Suprapubic skin (tissue), 4 donors: ENCODE results near the gene KIF22. TPM values are rescaled to one million over a fixed set of nuclear protein-coding genes. Genes with fewer than 3 reads are reported as not detected.
A peak's percentile ranks its signal among the peaks of the same experiment; 100 is the strongest.

Experiments
- DNase-seq, 2 donors: peaks; one replicate each; pipeline ENCODE4 v3.0.0-alpha.2; 2019; ENCODE audit warnings: low spot score in 2 of 2
- H3K27ac ChIP-seq: fragments of 200-600 bp; sonication (generic); one replicate; pipeline ENCODE4 v1.5.1; 2019
- H3K27me3 ChIP-seq: fragments of 200-600 bp; sonication (generic); one replicate; pipeline ENCODE4 v1.5.1; 2019
- H3K36me3 ChIP-seq: fragments of 200-600 bp; sonication (generic); one replicate; pipeline ENCODE4 v1.5.1; 2019
- H3K4me1 ChIP-seq: fragments of 200-600 bp; sonication (generic); one replicate; pipeline ENCODE4 v1.5.1; 2019
- H3K4me3 ChIP-seq: fragments of 200-600 bp; sonication (generic); one replicate; pipeline ENCODE4 v1.5.1; 2019; ENCODE audit warnings: mild to moderate bottlenecking
- H3K9me3 ChIP-seq: fragments of 200-600 bp; sonication (generic); one replicate; pipeline ENCODE4 v1.5.1; 2019
- EP300 ChIP-seq: sonication (generic); formaldehyde crosslinking; IDR thresholded peaks from one replicate; pipeline ENCODE4 v1.6.1; 2017; ENCODE audit warnings: antibody characterized with exemption
- POLR2A ChIP-seq, 2 donors: fragments of 450-650 bp; IDR thresholded peaks; one replicate each; pipeline ENCODE4 v1.6.1; 2017; ENCODE audit warnings: antibody characterized with exemption in 2 of 2, mild to moderate bottlenecking in 2 of 2, moderate library complexity in 2 of 2
- POLR2AphosphoS5 ChIP-seq, 3 donors: sonication (generic); formaldehyde crosslinking; IDR thresholded peaks; one replicate each; pipeline ENCODE4 v1.6.1; 2017; ENCODE audit warnings: antibody characterized with exemption in 3 of 3
- WGBS: methylation state at CpG from one replicate; pipeline ENCODE4 v1.1.5; 2018; 5-methylcytosine and 5-hydroxymethylcytosine counted together
- total RNA-seq, 4 donors: library from RNA; depleted of rRNA; stranded (reverse); fragments of >200 nt; gene quantifications; one replicate each; pipeline ENCODE4 v1.1.0, GENCODE V29; 2016
- TF ChIP-seq, protein P1 (sequence below), 2 donors: fragments of 200-600 bp in 1 of 2; fragments of 450-650 bp in 1 of 2; sonication (generic) in 1 of 2; IDR thresholded peaks; one replicate each; pipeline ENCODE4 v1.5.1; 2016 to 2019; ENCODE audit warnings: antibody characterized with exemption in 2 of 2, mild to moderate bottlenecking in 1 of 2, moderate library complexity in 1 of 2

KIF22 gene
- 10 to 100 TPM; 42.8 to 65.7 (median 55.1) TPM for total RNA-seq

DNA sequence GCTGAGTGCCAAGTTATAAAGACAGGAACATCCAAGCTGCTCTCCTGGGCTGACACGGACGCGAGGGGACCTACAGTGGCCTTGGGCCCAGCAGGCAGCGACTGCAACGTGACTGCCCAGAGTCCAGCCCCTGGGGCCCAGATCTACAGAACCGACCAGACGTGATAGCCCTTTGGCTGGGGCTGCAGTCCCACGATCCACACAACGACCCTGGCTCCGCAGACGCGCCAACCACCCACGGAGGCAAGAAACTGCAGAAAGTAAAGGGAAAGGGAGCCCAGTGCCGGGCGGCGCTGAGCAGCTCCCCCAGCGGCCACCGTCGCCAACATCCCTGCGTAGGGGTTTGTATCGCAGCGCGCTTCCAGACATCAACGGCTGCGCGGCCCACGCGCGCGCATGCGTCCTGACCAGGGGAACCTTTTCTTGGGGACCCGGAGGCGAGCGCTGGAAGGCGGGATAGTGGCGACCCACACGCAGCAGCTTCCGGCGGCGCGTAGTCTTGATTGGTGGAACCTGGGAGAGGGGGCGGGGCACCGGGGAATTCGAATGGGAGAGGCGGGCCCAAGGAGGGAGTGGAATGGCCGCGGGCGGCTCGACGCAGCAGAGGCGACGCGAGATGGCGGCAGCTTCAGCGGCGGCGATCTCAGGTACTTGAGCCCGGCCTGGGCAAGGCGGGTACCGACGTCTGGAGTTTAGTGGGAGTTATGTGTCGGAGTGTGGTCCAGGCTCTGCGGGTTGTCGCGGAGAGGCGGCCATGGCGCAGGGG lies at the start of gene KIF22:
TSS of gene KIF22 (plus strand) at position 569 of the 766 bp plus-strand sequence. CDS start at position 578, 9 bp downstream.
- H3K36me3 ChIP-seq: no peaks in the 10 kb centered on the region
- WGBS: under 1% methylated on average over 39 of the region's 67 CpGs
- peaks cover 28% of the 10 kb centered on the region for H3K4me1 ChIP-seq
- no peaks in the 10 kb centered on the region for H3K27me3 ChIP-seq
- peak within 1 kb of the TSS; percentile 87 for H3K27ac ChIP-seq
- peak within 1 kb of the TSS; percentile 93 for H3K4me3 ChIP-seq
- DNase-seq: peak; percentile 100
- H3K9me3 ChIP-seq: no peaks in the 10 kb centered on the region
- TF ChIP-seq, protein P1, sequence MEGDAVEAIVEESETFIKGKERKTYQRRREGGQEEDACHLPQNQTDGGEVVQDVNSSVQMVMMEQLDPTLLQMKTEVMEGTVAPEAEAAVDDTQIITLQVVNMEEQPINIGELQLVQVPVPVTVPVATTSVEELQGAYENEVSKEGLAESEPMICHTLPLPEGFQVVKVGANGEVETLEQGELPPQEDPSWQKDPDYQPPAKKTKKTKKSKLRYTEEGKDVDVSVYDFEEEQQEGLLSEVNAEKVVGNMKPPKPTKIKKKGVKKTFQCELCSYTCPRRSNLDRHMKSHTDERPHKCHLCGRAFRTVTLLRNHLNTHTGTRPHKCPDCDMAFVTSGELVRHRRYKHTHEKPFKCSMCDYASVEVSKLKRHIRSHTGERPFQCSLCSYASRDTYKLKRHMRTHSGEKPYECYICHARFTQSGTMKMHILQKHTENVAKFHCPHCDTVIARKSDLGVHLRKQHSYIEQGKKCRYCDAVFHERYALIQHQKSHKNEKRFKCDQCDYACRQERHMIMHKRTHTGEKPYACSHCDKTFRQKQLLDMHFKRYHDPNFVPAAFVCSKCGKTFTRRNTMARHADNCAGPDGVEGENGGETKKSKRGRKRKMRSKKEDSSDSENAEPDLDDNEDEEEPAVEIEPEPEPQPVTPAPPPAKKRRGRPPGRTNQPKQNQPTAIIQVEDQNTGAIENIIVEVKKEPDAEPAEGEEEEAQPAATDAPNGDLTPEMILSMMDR (IDR thresholded peaks at IDR 0.05): peak; percentile 61 to 77
- TF ChIP-seq EP300 (no peak), POLR2A (IDR thresholded peaks at IDR 0.05) (no peak), POLR2AphosphoS5 (IDR thresholded peaks at IDR 0.05) (peak in 2 of 3 donors; percentile 10 to 57)

DNA sequence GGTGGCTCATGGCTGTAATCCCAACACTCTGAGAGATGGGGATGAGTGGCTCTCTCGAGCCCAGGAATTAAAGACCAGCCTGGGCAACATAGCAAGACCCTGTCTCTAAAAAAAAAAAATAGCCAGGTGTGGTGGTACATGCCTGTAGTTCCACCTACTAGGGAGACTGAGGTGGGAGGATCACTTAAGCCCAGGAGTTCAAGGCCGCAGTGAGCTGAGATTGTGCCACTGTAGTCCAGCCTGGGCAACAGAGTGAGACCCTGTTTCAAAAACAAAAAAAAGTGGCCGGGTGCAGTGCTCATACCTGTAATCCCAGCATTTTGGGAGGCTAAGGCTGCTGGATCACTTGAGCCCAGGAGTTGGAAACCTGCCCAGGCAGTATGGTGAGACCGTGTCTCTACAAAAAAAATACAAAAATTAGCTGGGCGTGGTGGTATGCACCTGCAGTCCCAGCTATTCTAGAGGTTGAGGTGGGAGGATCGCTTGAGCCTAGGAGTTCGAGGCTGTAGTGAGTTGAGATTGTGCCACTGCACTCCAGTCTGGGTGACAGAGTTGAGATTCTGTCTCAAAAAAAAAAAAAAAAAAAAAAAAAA lies 47.8 kb upstream of the KIF22 start:
- H3K27me3 ChIP-seq: no peaks in the 10 kb centered on the region
- H3K4me1 ChIP-seq: no peaks in the 10 kb centered on the region
- H3K27ac ChIP-seq: no peak overlapping the region
- whole genome bisulfite sequencing: 76% methylated on average over 7 of the region's 7 CpGs
- DNase-seq: no peak
- H3K4me3 ChIP-seq: no peak overlapping the region
- no peaks in the 10 kb centered on the region for H3K9me3 ChIP-seq
- TF ChIP-seq POLR2AphosphoS5 (IDR thresholded peaks at IDR 0.05) (no peak), POLR2A (IDR thresholded peaks at IDR 0.05) (no peak), EP300 (no peak)
- TF ChIP-seq, protein P1 (IDR thresholded peaks at IDR 0.05): no peak
- no peaks in the 10 kb centered on the region for H3K36me3 ChIP-seq

DNA sequence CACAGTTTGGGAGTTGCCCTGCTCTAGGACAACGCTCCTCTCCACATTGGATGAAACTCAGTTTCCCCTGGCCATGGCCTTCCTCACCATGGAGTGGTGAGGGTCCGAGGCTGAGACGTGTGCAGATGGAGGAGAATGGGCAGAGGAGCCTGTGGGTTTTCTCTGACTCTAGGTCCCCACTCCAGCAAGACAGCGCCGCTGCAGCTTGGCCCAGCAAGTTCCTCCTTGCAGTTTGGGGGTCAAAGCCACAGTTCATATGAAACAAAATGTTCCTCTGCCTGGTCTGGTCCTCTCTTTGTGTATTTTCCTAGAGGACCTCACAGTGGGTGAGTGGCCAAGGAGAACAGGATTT lies 47.1 kb upstream of the KIF22 start:
- Histone ChIP-seq H3K36me3 (no peaks in the 10 kb centered on the region), H3K9me3 (no peaks in the 10 kb centered on the region), H3K4me3 (no peak overlapping the region), H3K4me1 (no peaks in the 10 kb centered on the region), H3K27ac (no peak overlapping the region), H3K27me3 (no peaks in the 10 kb centered on the region)
- TF ChIP-seq POLR2AphosphoS5 (IDR thresholded peaks at IDR 0.05) (no peak), EP300 (no peak), POLR2A (IDR thresholded peaks at IDR 0.05) (no peak)
- 94% methylated on average over 5 of the region's 5 CpGs for WGBS
- no peak for DNase-seq

DNA sequence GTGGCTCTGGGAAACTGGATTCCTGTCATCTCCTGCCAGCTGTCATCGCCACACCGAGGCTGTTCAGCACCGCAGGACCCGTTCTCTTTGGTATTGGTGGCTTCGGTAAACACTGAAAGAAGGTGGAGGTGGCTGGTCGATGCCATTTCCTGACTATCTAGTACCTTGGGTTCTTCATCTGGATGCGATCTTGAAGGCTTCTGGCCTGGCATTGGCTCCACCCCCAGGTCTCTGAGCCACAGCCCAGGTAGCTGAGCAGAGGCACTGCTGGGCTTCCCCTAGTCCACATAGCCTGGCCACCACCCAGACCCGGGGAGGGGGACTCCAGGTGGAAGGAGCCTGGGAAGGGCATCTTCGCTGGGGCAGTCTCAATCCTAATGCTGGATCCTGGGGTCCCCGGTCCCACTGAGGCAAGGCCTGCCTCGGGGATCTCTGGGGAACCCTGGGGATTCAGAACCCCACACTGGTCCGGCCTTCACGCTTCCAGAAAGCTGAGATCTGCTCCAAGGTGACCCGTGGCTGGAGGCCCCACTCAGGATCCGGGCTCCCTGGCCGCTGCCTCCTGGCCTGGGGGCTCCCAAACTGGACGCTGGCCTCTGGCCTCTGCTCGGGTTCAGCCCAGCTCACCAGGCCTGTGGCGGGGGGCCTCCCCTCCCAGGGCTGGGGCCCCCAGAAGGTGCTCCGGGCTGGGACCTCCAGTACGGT lies 46.6 kb upstream of the KIF22 start:
- DNase-seq: peak in 1 of 2 donors; percentile 59
- no peak overlapping the region for H3K27ac ChIP-seq
- peak overlapping the region; percentile 18 for H3K4me3 ChIP-seq
- H3K9me3 ChIP-seq: no peaks in the 10 kb centered on the region
- WGBS: 76% methylated on average over 13 of the region's 21 CpGs
- H3K4me1 ChIP-seq: no peaks in the 10 kb centered on the region
- no peaks in the 10 kb centered on the region for H3K27me3 ChIP-seq
- TF ChIP-seq POLR2A (IDR thresholded peaks at IDR 0.05): no peak
- no peak for TF ChIP-seq EP300
- TF ChIP-seq POLR2AphosphoS5 (IDR thresholded peaks at IDR 0.05): no peak
- TF ChIP-seq, protein P1 (IDR thresholded peaks at IDR 0.05): no peak
- H3K36me3 ChIP-seq: no peaks in the 10 kb centered on the region

DNA sequence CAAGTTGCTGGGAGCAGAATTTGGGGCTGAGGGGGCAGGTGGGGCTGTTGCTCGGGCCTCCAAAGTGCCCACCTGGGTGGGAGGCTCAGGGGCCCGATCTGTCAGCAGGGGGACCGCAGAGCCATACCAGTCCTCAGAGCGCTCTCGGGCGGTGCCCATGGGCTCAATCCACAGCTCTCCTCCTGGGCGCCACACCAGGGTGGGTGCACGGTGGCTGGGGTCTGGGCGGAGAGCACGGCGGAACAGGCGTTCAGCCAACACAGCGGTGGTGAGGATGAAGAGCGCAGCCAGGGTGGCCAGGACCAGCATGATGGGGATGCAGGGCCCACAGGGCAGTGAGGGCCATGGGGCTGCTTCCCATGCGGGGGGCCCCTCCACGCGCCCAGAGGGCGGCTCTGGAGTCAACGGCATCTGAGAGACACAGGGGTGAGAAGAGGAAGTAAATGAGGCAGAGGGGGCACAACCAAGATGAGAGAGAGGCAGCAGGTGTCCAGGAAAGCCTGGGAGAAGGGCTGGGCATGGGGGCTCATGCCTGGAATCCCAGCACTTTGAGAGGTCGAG lies 45.9 kb upstream of the KIF22 start:
- no peaks in the 10 kb centered on the region for H3K4me1 ChIP-seq
- WGBS: 75% methylated on average over 15 of the region's 20 CpGs
- TF ChIP-seq EP300: no peak
- no peak for TF ChIP-seq POLR2A (IDR thresholded peaks at IDR 0.05)
- no peaks in the 10 kb centered on the region for H3K9me3 ChIP-seq
- no peak overlapping the region for H3K27ac ChIP-seq
- DNase-seq: no peak
- H3K27me3 ChIP-seq: no peaks in the 10 kb centered on the region
- no peaks in the 10 kb centered on the region for H3K36me3 ChIP-seq
- H3K4me3 ChIP-seq: peak overlapping the region; percentile 18
